Prostate gland (tissue), 2 donors: ENCODE measurements around the gene ACACA. TPM values are rescaled to one million over a fixed set of nuclear protein-coding genes. Genes with fewer than 3 reads are reported as not detected.

Experiments
- DNase-seq: peaks from one replicate; pipeline ENCODE4 v3.0.0-alpha.2; 2019; ENCODE audit warnings: low spot score
- H3K27ac ChIP-seq, 2 donors: fragments of 200-600 bp; sonication (generic); 2 replicates each; pipeline ENCODE4 v1.5.1; 2017 to 2019
- H3K27me3 ChIP-seq: fragments of 200-600 bp; sonication (generic); replicated peaks from 2 replicates; pipeline ENCODE4 v1.5.1; 2019; ENCODE audit not compliant: insufficient read depth
- H3K36me3 ChIP-seq, 2 donors: fragments of 200-600 bp; sonication (generic); 1 replicate in 1 of 2; 2 replicates in 1 of 2; pipeline versions ENCODE4 v1.5.1 to v1.8.1; 2017 to 2019
- H3K4me1 ChIP-seq: fragments of 200-600 bp; sonication (generic); replicated peaks from 2 replicates; pipeline ENCODE4 v1.5.1; 2019
- H3K4me3 ChIP-seq, 2 donors: fragments of 200-600 bp; sonication (generic); 2 replicates each; pipeline ENCODE4 v1.5.1; 2017 to 2019
- H3K9me3 ChIP-seq: fragments of 200-600 bp; sonication (generic); 2 replicates; pipeline ENCODE4 v1.5.1; 2017
- POLR2A ChIP-seq: fragments of 450-650 bp; IDR thresholded peaks from one replicate; pipeline ENCODE4 v1.6.1; 2016; ENCODE audit warnings: antibody characterized with exemption, mild to moderate bottlenecking
- POLR2AphosphoS5 ChIP-seq: sonication (generic); formaldehyde crosslinking; IDR thresholded peaks from one replicate; pipeline ENCODE4 v1.6.1; 2017; ENCODE audit warnings: antibody characterized with exemption
- WGBS: methylation state at CpG from one replicate; pipeline ENCODE4 v1.1.5; 2018; 5-methylcytosine and 5-hydroxymethylcytosine counted together
- intact Hi-C: fragments of 100-400 bp; cut with DNase I; formaldehyde crosslinking; loops from one replicate; pipeline ENCODE4 v1.14.2; 2022
- total RNA-seq, 2 donors: library from RNA; depleted of rRNA; stranded (reverse); fragments of >200 nt; gene quantifications; one replicate each; pipeline ENCODE4 v1.1.0, GENCODE V29; 2016
- TF ChIP-seq, protein P1 (sequence below), 4 experiments: fragments of 200-600 bp in 2 of 4; fragments of 450-650 bp in 2 of 4; sonication (generic) in 2 of 4; IDR thresholded peaks; 1 replicate in 3 of 4; 2 replicates in 1 of 4; pipeline ENCODE4 v1.5.1; 2016 to 2019; ENCODE audit warnings: antibody characterized with exemption in 4 of 4, mild to moderate bottlenecking in 2 of 4, moderate library complexity in 2 of 4

The ACACA gene
- total RNA-seq, 2 donors from 2014 or later, result 54.2 to 71.3 TPM

DNA sequence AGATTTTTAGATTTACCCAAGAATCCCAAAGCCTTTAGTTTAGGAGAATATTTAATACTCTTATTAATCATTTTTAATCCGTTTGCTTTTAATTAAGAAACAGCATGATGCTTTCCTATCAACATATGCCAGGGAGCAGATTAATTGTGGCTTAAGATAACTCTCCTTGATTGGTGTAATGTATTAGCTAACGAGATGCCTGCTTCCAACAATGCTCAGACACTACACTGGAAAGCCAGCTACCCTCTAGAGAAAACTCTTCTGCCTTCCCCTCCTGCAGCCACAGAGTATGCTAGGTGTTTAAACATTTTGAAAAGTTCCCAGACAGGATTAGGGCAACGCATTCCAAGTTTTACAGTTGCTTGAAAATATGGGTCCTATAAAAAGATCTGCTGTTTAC is 315.7 kb downstream of the ACACA start:
- peaks cover 10% of the 10 kb centered on the region for H3K4me1 ChIP-seq
- peaks cover 3 to 11% of the 10 kb centered on the region in 2 donors for H3K36me3 ChIP-seq
- DNase-seq, result peak; percentile 11
- TF ChIP-seq POLR2A (no peak), POLR2AphosphoS5 (peak; percentile 43)
- 38% methylated on average over 3 of the region's 3 CpGs for WGBS
- intact Hi-C loops, result no loop called here
- no peaks in the 10 kb centered on the region for H3K9me3 ChIP-seq
- H3K27me3 ChIP-seq, result no peaks in the 10 kb centered on the region
- H3K27ac ChIP-seq, result no peak overlapping the region
- H3K4me3 ChIP-seq, result no peak overlapping the region

DNA sequence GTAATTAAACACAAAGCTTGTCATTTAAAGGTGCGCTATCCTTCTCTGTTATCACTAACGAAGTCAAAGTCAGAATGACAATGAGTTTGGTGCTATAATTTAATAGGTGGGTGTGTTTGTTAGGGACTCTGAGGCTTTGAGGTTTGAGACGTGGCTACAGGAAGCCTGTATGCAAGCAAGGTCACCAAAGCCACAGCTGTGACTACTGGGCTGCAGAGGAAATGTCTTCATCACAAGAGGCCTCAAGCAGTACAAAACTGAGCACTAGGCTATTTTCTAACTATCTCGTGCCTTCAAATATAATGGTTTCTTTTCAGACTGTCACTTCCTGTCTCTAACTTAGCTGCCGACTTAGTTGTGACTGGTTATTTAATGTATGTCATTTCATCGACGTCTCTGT is 316.7 kb downstream of the ACACA start:
- no peak overlapping the region for H3K4me3 ChIP-seq
- H3K27me3 ChIP-seq, result no peaks in the 10 kb centered on the region
- H3K9me3 ChIP-seq, result no peaks in the 10 kb centered on the region
- WGBS, result 69% methylated on average over 7 of the region's 7 CpGs
- no peak for TF ChIP-seq POLR2A
- TF ChIP-seq POLR2AphosphoS5, result no peak
- TF ChIP-seq, protein P1, sequence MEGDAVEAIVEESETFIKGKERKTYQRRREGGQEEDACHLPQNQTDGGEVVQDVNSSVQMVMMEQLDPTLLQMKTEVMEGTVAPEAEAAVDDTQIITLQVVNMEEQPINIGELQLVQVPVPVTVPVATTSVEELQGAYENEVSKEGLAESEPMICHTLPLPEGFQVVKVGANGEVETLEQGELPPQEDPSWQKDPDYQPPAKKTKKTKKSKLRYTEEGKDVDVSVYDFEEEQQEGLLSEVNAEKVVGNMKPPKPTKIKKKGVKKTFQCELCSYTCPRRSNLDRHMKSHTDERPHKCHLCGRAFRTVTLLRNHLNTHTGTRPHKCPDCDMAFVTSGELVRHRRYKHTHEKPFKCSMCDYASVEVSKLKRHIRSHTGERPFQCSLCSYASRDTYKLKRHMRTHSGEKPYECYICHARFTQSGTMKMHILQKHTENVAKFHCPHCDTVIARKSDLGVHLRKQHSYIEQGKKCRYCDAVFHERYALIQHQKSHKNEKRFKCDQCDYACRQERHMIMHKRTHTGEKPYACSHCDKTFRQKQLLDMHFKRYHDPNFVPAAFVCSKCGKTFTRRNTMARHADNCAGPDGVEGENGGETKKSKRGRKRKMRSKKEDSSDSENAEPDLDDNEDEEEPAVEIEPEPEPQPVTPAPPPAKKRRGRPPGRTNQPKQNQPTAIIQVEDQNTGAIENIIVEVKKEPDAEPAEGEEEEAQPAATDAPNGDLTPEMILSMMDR (IDR thresholded peaks at IDR 0.05), result no peak
- intact Hi-C loops, result no loop called here
- peaks cover 10% of the 10 kb centered on the region for H3K4me1 ChIP-seq
- H3K36me3 ChIP-seq, result peaks cover 0 to 9% of the 10 kb centered on the region in 2 donors
- DNase-seq, result no peak
- peak overlapping the region in 1 of 2 donors; percentile 2 for H3K27ac ChIP-seq

DNA sequence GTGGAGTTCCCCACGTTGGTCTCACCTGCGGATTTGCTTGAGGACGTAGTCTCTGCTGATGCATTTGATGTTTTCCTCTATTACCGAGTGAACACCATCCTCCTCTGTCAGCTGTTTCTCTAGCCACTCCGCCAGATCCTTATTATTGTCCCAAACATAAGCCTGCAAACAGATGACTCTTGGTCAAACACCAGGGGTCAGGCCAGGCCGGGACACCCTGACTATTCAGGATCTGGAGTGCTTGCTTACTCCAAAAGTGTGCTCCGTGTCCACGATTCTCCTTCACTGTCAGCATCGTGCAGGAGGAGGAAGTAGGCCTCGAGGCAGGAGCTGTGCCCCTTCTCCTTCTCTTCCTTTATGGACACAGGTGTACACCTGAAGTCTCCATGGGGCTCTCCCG is 317.7 kb downstream of the ACACA start:
- H3K4me1 ChIP-seq, result peaks cover 10% of the 10 kb centered on the region
- peak overlapping the region in 1 of 2 donors; percentile 2 for H3K27ac ChIP-seq
- no peak overlapping the region for H3K4me3 ChIP-seq
- peaks cover 0 to 9% of the 10 kb centered on the region in 2 donors for H3K36me3 ChIP-seq
- no peaks in the 10 kb centered on the region for H3K27me3 ChIP-seq
- TF ChIP-seq POLR2A (no peak), POLR2AphosphoS5 (no peak)
- TF ChIP-seq, protein P1 (IDR thresholded peaks at IDR 0.05), result no peak
- H3K9me3 ChIP-seq, result no peaks in the 10 kb centered on the region
- intact Hi-C loops, result no loop called here
- no peak for DNase-seq
- WGBS, result 59% methylated on average over 11 of the region's 11 CpGs

DNA sequence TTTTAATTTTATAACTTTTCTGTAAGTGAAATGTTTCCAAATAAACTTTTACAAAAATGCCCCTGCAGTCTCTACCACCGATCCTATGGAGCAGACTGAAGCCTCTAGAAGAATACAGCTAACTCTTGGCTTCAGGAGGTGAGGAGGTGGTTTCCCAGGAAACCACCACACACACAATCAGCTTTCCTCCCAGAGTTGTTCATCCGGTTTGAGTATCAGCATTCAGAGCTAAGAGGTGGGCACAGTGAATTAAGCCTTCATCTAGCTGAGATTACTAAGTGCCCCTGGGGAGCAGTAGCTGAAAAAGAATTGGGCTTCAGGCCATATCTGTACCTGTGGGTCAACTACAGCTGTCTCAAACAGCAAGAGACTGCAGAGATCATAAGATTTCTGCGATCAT is 318.2 kb downstream of the ACACA start:
- intact Hi-C loops, result no loop called here
- Histone ChIP-seq H3K4me3 (no peak overlapping the region), H3K9me3 (no peaks in the 10 kb centered on the region), H3K36me3 (peaks cover 0 to 9% of the 10 kb centered on the region in 2 donors), H3K4me1 (peaks cover 10% of the 10 kb centered on the region), H3K27me3 (no peaks in the 10 kb centered on the region), H3K27ac (no peak overlapping the region)
- WGBS, result 39% methylated on average over 3 of the region's 3 CpGs
- TF ChIP-seq, protein P1 (IDR thresholded peaks at IDR 0.05), result no peak
- TF ChIP-seq POLR2AphosphoS5 (no peak), POLR2A (no peak)
- DNase-seq, result peak; percentile 10

DNA sequence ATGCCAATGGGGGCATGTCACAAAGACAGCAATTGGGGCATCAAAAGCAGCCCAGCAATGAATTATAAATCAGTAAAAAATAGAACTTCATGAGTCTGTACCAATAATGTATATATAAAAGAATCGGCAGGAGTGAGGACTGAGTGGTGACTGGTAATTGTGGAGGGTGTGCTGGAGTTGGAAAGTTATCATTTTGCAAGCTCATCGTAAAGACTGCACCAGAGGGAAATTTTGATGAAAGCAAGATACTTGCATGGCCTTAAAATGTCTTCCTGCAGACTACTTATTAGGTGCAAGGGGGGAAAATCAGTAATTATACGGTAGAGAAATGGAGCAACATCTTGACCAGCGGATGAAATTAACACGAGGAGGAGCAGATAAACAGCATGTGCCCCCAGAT is 319.0 kb downstream of the ACACA start:
- WGBS, result 90% methylated on average over 5 of the region's 5 CpGs
- Histone ChIP-seq H3K4me1 (peaks cover 10% of the 10 kb centered on the region), H3K27ac (no peak overlapping the region), H3K9me3 (no peaks in the 10 kb centered on the region), H3K27me3 (no peaks in the 10 kb centered on the region), H3K36me3 (peaks cover 0 to 9% of the 10 kb centered on the region in 2 donors), H3K4me3 (no peak overlapping the region)
- intact Hi-C loops, result no loop called here
- no peak for TF ChIP-seq POLR2A
- TF ChIP-seq POLR2AphosphoS5, result no peak
- TF ChIP-seq, protein P1 (IDR thresholded peaks at IDR 0.05), result no peak
- no peak for DNase-seq
